Astrocyte of the cerebellum (primary cell): ENCODE measurements around the gene CYYR1.

Experiments used
- DNase-seq: peaks from one replicate; pipeline ENCODE4 v3.0.0-alpha.2; 2011; ENCODE audit warnings: low read depth
- H3K4me3 ChIP-seq: 2 replicates; pipeline ENCODE4 v1.5.1; 2011; ENCODE audit warnings: mild to moderate bottlenecking, low read depth, low read length, moderate library complexity
- in situ Hi-C: cut with HindIII; loops from 2 replicates; pipeline ENCODE4 v1.10.0; 2017; ENCODE audit warnings: low sequenced_read_pairs
- TF ChIP-seq, protein P1 (sequence below): IDR thresholded peaks from 2 replicates; pipeline ENCODE4 v1.5.1; 2012; ENCODE audit warnings: low read length, low read depth, moderate library complexity, mild to moderate bottlenecking; ENCODE audit errors: missing control alignments

Gene CYYR1

GRCh38 chr21:26544201-26544775, 28.8 kb downstream of the CYYR1 start:
- TF ChIP-seq, protein P1, sequence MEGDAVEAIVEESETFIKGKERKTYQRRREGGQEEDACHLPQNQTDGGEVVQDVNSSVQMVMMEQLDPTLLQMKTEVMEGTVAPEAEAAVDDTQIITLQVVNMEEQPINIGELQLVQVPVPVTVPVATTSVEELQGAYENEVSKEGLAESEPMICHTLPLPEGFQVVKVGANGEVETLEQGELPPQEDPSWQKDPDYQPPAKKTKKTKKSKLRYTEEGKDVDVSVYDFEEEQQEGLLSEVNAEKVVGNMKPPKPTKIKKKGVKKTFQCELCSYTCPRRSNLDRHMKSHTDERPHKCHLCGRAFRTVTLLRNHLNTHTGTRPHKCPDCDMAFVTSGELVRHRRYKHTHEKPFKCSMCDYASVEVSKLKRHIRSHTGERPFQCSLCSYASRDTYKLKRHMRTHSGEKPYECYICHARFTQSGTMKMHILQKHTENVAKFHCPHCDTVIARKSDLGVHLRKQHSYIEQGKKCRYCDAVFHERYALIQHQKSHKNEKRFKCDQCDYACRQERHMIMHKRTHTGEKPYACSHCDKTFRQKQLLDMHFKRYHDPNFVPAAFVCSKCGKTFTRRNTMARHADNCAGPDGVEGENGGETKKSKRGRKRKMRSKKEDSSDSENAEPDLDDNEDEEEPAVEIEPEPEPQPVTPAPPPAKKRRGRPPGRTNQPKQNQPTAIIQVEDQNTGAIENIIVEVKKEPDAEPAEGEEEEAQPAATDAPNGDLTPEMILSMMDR: no peak
- DNase-seq: no peak
- H3K4me3 ChIP-seq: no peak overlapping the region
- in situ Hi-C loops: no loop called here

DNA sequence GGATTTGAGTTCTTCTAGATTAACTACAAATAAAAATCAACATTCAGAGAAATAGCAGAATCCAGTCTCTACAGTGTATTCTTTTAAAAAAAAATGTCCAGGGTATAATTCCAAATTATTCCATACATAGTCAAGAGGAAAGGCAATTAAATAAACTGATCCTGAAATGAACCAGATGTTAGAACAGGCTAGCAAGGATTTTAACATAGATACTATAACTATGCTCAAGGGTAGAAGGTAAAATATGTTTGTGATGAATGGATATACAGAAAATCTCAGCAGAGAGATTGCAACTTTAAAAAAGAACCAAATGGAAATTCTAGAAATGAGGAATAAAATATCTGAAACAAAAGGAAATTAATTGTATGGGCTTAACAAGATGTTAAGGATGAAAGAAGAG, 32.4 kb downstream of the CYYR1 start:
- no peak overlapping the region for H3K4me3 ChIP-seq

DNA sequence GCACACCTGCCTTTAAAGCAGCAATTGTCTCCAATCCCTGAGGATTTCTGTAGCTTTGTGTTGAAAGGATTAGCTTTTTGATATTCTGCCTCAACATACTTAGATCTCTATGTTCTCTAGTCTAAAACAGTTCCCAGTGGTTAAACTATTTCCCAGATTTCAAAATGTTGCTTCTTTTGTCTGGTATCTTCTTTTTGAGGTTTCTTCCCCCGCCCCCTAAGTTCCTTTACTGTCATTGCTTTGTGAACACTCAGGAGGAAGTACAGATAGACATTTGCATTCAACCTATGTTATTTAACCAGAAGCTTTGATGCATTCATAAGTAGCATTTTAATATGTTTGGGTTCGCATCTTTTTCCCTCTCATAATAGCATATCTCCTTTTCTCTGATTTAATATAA, 33.5 kb downstream of the CYYR1 start:
- in situ Hi-C loops: no loop called here
- TF ChIP-seq, protein P1: no peak

More for the DNA sequence above, 32.4 kb downstream of the CYYR1 start:
- DNase-seq: no peak
- TF ChIP-seq, protein P1: no peak
- in situ Hi-C loops: no loop called here

GRCh38 chr21:26534517-26534916, 38.6 kb downstream of the CYYR1 start:
- TF ChIP-seq, protein P1: no peak
- in situ Hi-C loops: no loop called here
- no peak for DNase-seq
- H3K4me3 ChIP-seq: no peak overlapping the region

More for the DNA sequence above, 33.5 kb downstream of the CYYR1 start:
- DNase-seq: no peak
- no peak overlapping the region for H3K4me3 ChIP-seq

DNA sequence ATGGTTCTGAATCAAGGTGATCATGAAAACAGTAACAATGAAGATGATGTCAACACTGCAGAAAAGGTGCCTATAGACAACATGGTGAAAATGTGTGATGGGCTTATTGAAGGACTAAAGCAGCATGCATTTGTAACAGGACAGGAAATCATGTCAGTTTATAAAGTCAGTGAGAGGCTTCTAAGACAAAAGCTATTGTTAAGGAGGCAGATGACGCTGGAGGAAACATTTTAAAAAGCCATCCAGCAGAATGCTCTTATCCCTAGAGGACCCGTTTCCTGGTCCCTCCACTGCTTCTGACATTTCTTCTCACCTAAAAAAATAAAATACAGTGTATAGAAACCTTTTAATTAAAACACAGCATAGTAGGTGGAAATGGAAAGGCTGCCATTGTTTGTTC, 40.9 kb downstream of the CYYR1 start:
- DNase-seq: no peak
- TF ChIP-seq, protein P1: no peak
- in situ Hi-C loops: no loop called here
- no peak overlapping the region for H3K4me3 ChIP-seq

DNA sequence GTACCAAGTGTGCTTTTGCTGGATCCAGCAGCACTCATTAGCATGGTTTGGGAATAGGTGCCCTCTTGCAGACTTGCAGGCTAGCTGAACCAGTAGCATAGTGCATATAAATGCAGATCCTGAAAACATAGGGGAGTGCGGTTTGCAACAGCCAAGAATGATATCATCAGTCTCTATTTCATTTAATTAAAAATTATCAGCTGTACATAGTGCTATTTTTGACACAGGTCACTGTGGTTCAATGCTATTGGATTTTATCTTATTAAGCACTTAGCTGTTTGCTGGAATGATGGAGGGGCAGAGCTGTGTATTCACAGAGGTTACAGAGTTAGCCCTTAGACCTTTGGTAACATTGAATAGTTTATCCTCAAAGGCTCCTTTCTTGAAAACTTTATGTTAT, 43.6 kb downstream of the CYYR1 start:
- in situ Hi-C loops: no loop called here

More for the DNA sequence above, 43.6 kb downstream of the CYYR1 start:
- DNase-seq: no peak
- TF ChIP-seq, protein P1: no peak
- no peak overlapping the region for H3K4me3 ChIP-seq
